NCI-H2081 treated with DMSO at 0.1 percent for 48 hours (cell line): ENCODE data around the gene PRKAR2B.

ENCODE experiments used
- DNase-seq: peaks from one replicate; lab custom pipeline; 2025; lab: John Stamatoyannopoulos, UW

The PRKAR2B gene

DNA sequence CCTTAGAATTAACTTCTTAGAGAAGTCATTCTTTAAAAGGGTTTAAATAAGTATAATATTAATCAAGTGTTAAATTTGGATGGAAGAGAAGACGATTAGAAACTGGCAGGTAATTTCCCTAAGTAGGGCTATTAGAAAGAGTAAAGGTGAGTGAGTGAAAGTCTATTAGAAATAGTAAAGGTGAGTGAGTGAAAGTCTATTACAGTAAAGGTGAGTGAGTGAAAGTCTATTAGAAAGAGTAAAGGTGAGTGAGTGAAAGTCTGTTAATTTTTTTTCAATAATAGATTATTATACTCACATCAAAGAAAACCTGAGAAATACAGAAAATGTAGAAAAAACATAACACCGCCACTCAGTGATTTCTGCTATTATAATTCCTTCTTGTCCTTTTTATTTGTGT is 113.5 kb downstream of the PRKAR2B start:
- no peak for DNase-seq

DNA sequence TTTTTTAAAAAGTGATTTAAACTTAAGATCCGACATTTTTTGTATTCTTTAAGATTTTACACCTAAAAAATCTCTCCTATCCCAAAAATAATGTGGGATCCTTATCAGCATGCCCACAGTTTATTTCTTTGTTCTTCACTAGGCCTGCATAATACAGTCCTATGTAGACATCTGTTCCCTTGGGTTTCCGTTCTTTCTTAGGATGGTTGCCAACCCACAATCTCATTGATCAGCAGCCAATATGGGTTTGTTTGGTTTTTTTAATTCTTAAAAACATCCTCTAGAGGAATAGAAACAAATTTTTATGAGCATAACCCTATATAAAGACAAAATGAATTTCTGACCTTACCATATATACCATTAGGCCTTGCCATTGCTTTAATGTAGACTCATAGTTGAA is 115.9 kb downstream of the PRKAR2B start:
- no peak for DNase-seq

- DNase-seq: no peak
These were observed 116.9 kb downstream of the PRKAR2B start for GRCh38 chr7:107161415-107161814.

DNA sequence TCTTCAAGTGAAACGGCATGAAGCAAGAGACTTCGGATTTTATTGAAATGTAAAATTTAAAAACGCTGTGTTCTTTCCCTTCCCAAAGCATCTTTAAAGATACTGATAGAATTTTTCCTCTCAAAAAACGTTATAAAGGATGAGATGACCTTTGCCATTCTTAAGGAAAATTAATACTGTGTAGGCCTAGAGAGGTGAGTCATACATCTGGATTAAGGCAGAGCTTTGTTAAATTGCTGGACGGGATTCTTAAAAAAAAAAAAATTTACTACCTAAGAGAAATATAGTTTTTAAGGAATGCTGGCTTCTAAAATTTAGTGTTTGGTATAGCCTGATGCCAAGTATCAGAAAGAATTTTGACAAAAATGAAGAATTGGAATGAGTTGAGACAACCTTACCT is 118.0 kb downstream of the PRKAR2B start:
- DNase-seq: no peak

DNA sequence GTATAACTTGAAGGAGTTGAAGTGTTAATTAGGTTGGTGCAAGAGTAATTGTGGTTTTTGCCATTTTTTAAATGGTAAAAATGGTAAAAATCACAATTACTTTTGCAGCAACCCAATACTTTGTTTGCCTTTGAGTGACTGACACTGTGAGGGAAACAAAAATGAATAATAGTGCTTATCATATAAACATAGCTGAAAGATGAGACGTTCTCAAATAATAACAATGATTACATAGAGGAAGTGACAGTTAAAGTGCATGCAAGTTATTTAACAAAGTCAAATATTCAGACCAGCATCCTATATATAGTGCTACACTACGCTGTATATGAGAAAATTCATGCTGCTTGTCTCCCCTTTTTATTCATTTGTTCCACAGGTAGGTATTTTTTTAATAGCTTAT is 119.6 kb downstream of the PRKAR2B start:
- no peak for DNase-seq

DNA sequence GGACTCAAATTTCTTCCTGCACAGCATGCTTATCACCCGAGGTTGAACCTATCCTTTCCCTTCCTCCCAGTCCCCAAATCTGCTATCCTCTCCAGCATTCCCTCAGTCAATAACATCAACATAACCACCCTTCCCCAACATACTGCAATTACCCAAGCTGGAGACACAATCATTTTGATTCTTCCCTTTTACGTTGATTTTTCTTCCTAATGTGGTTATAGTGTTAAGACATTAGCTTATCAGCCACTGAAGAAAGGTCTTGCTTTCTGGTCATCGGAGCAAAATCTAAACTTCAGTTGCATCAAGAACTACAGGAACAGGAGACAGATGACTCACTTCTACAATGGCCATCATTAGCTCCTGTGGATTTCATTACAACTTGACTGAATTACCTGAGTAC is 120.8 kb downstream of the PRKAR2B start:
- no peak for DNase-seq

GRCh38 chr7:107166736-107167426 is 122.4 kb downstream of the PRKAR2B start:
- DNase-seq: no peak

GRCh38 chr7:107167483-107168232 is 123.2 kb downstream of the PRKAR2B start:
- no peak for DNase-seq

DNA sequence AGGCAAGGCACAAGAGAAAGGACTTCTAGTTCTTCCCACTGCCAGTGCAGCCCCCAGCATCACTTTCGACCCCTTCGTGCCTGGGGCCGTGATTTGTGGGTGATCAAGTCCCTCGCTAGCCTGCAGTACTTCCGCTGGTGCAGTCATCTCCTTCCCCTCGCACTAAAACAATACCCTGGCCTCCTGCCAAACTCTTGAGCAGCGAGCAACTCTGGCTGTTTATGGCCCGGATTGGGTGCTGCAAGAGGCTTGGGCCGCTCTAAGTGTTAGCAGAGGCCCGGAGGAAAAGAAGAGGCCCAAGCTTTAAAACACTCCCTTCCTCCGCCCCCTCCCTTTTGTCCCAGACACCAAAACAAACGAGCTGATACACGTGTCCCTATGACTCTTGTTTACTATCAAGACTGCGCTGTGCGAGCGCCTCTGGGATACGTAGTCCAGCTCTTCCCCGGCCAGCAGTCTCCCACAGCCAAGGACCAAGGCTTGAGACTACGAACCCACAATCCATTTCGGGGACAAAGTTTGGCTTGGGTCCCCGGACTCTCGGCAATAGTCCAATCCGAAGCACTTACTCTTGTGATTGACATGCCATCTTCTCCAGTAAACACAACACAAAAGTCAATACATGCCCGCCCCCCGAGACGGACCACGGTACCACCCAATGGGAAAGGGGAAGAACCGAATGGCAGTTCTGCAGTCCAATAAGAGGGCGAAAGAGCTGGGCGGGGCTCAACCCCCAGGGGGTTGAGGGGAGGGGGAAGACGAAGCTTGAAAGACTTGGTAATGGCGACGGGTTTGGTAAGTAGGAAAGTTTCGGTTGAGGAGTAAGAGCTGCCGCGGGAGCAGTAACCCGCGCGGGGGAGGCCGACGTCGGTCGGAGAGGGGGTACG is 124.0 kb downstream of the PRKAR2B start, which contains the start of gene HBP1:
Gene HBP1, plus strand, starts transcription at position 771 of the 887 bp plus-strand sequence. CDS start 10,891 bp downstream, outside the sequence.
- DNase-seq: peak; percentile 100

GRCh38 chr7:107169120-107170050 is 124.9 kb downstream of the PRKAR2B start:
- peak; percentile 81 for DNase-seq

GRCh38 chr7:107170051-107170915 is 125.8 kb downstream of the PRKAR2B start:
- DNase-seq: no peak

DNA sequence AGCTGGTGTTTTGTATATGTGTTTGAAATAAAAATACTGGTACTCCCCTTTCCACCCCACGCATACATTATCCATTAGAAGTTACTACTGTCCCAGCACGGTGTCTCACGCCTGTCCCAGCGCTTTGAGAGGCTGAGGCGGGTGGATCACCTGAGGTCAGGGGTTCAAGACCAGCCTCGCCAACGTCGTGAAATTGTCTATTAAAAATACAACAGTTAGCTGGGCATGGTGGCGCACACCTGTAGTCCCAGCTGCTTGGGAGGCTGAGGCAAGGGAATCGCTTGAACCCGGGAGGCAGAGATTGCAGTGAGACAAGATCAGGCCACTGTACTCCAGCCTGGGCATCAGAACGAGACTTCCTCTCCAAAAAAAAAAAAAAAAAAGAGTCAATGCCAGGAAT is 127.0 kb downstream of the PRKAR2B start:
- DNase-seq: no peak

DNA sequence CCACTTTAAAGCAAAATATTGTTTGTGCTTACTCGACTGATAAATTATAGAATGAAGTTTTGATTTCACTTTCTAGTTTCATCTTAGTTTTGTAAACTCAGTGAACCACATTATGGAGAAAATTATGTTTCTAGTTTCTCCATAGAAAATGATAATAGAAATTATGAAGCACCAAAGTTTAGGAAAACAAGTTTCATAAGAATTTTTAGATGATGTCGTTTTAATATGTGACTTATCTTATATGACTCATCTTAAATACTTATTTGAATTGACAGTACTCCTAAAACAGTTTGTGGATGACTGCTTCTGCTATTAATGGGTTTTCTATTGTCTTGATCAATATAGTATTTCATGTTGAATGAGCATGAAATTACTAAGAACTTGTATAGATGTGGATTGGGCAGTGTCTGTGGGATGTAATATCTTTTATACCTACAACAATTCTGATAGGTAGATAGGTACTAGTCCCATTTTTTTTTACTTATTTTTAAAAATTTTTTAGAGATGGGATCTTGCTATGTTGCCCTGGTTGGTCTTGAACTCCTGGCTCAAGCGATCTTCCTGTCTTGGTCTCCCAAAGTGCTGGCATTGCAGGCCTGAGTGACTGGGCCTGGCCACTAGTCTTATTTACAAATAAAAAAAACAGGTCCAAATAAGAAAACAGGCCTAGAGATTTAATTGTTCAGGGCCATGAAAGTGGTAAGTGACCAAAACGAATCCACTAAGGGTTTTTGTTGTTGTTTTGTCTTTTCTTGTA is 127.9 kb downstream of the PRKAR2B start:
- DNase-seq: no peak

DNA sequence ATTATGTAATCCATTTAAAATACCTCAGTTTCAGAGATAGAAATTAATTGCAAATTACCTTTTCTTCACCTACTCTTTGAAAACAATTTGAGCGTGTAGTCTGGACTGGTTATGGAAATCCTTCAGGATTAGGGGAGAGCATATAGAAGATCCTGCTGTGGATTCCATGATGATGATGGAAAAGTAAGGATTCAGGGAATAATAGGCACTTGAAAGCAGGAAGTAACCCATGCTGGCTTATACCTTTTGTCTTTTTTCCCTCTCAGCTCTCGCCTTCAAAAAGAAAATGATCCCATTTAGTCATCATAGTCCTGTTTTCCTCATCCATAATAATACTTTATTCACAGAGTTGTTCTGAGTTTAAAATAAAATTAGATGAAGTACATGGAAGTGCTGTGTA is 128.7 kb downstream of the PRKAR2B start:
- no peak for DNase-seq

- no peak for DNase-seq
These were observed 129.3 kb downstream of the PRKAR2B start for GRCh38 chr7:107173691-107174406.

DNA sequence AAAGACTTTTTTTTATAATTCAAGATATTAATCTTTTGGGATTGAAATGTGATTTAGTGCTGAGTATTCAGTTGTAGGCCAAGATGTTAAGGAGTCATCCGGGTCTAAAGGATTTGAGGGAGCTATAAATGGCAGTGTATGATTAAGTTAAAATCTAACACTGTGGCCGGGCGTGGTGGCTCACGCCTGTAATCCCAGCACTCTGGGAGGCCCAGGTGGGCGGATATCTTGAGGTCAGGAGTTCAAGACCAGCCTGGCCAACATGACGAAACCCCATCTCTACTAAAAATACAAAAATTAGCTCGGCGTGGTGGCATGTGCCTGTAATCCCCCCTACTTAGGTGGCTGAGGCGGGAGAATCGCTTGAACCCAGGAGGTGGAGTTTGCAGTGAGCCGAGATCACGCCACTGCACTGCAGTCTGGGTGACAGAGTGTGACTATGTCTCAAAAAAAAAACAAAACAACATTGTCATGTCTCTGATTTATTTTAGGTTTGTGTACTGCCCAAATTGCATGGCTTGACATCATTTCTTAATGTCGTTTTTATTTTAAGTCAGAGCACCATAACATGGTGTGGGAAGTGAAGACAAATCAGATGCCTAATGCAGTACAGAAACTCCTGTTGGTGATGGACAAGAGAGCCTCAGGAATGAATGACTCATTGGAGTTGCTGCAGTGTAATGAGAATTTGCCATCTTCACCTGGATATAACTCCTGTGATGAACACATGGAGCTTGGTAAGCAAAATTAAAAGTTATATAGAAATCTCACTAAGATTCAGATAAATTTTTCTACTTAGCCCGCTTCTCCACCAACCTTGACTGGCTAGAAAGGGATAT is 135.0 kb downstream of the PRKAR2B start:
- no peak for DNase-seq

- no peak for DNase-seq
These were observed 135.9 kb downstream of the PRKAR2B start for GRCh38 chr7:107180378-107180777.

GRCh38 chr7:107181172-107181571 is 136.7 kb downstream of the PRKAR2B start:
- no peak for DNase-seq
